GM13976 (cell line): ENCODE data around the gene EPRS1.

Experiments used
- DNase-seq: peaks from one replicate; pipeline ENCODE4 v3.0.0; 2012; ENCODE audit warnings: low spot score
- CTCF ChIP-seq: IDR thresholded peaks from 2 replicates; pipeline ENCODE4 v1.5.1; 2012; ENCODE audit warnings: borderline replicate concordance, mild to moderate bottlenecking; ENCODE audit not compliant: insufficient read depth; ENCODE audit errors: extremely low read depth, missing control alignments, control extremely low read depth
- in situ Hi-C: fragments of 300-500 bp; cut with MboI; formaldehyde crosslinking; loops from one replicate; pipeline ENCODE4 v1.12.0; 2022; ENCODE audit warnings: low sequenced_read_pairs, mixed read lengths, inconsistent platforms; ENCODE audit not compliant: unreplicated experiment

EPRS1 gene

GRCh38 chr1:220032911-220033310, 13.4 kb downstream of the EPRS1 start:
- TF ChIP-seq CTCF = no peak
- DNase-seq = no peak
- in situ Hi-C loops = no loop called here

- no peak for DNase-seq
- no peak for TF ChIP-seq CTCF
- in situ Hi-C loops = no loop called here
Observed at GRCh38 chr1:220031287-220031686, 15.0 kb downstream of the EPRS1 start.

- DNase-seq = no peak
- in situ Hi-C loops = no loop called here
- TF ChIP-seq CTCF = no peak
Observed at GRCh38 chr1:220028346-220028895, 17.9 kb downstream of the EPRS1 start.

GRCh38 chr1:220019071-220019470, 27.2 kb downstream of the EPRS1 start:
- no peak for DNase-seq
- in situ Hi-C loops = no loop called here
- TF ChIP-seq CTCF = no peak

GRCh38 chr1:220013497-220013896, 32.8 kb downstream of the EPRS1 start:
- in situ Hi-C loops = no loop called here
- DNase-seq = peak; percentile 22
- TF ChIP-seq CTCF = no peak

GRCh38 chr1:220012259-220012658, 34.0 kb downstream of the EPRS1 start:
- DNase-seq = no peak
- TF ChIP-seq CTCF = no peak
- in situ Hi-C loops = no loop called here

GRCh38 chr1:220011620-220012019, 34.7 kb downstream of the EPRS1 start:
- in situ Hi-C loops = no loop called here
- DNase-seq = no peak

More at GRCh38 chr1:220011620-220012019, 34.7 kb downstream of the EPRS1 start:
- TF ChIP-seq CTCF = no peak
